K562 (cell line): Measurements from ENCODE around the gene PRM2. TPM values are rescaled to one million over a fixed set of nuclear protein-coding genes. Genes with fewer than 3 reads are reported as not detected.

Experiments used
- ATAC-seq: fragments of 200-7000 bp; cut with Tn5 transposase; 3 replicates; pipeline ENCODE4 v1.9.1; 2020; ENCODE audit warnings: moderate library complexity
- BruUV-seq: library from RNA; stranded (reverse); fragments of 400-500 nt; replicated peaks from 2 replicates; lab custom pipeline; 2021; lab: Mats Ljungman, UMichigan
- CTCF ChIA-PET: fragments of 300-600 bp; formaldehyde crosslinking; extraction: SDS; loops from one replicate; lab custom pipeline; 2021; ENCODE audit warnings: low intra/inter-chr PET ratio; lab: Yijun Ruan, JAX
- POLR2A ChIA-PET: fragments of 300-600, 350-650 bp; sonication (Branson Sonifier 250); formaldehyde crosslinking; extraction: SDS; loops from one replicate; lab custom pipeline; 2021; ENCODE audit warnings: antibody characterized with exemption, inconsistent platforms; lab: Yijun Ruan, JAX
- DNase-seq, 4 experiments: peaks; one replicate each; pipeline versions ENCODE4 v3.0.0 to v3.0.0-alpha.2; 2011 to 2018; ENCODE audit warnings: low spot score in 3 of 4, mixed read lengths in 3 of 4; ENCODE audit errors: extremely low read depth in 1 of 4
- FAIRE-seq: peaks from 2 replicates; lab custom pipeline; 2011; peaks lifted over from hg19 to GRCh38; lab: Jason Lieb, UNC
- H2AFZ ChIP-seq: 2 replicates; pipeline ENCODE4 v1.6.0; 2011; ENCODE audit warnings: low read depth, low read length, control low read depth, inconsistent platforms
- H3K27ac ChIP-seq: fragments of 200-600 bp; 3 replicates; pipeline ENCODE4 v1.8.0; 2011; ENCODE audit warnings: low read depth, mild to moderate bottlenecking, control low read depth, inconsistent platforms, low read length, moderate library complexity, mixed read lengths; ENCODE audit errors: extremely low read depth
- H3K27me3 ChIP-seq, 2 experiments: fragments of 300-600 bp in 1 of 2; 2 replicates in 1 of 2; 3 replicates in 1 of 2; pipeline versions ENCODE4 v1.6.0 to v1.8.0; 2011; ENCODE audit warnings: inconsistent platforms in 2 of 2, low read length in 2 of 2, mild to moderate bottlenecking in 1 of 2, mixed read lengths in 1 of 2, moderate library complexity in 1 of 2; ENCODE audit not compliant: control insufficient read depth in 2 of 2, insufficient read depth in 2 of 2
- H3K36me3 ChIP-seq: fragments of 300-600 bp; 3 replicates; pipeline ENCODE4 v1.8.0; 2011; ENCODE audit warnings: mild to moderate bottlenecking, low read length, inconsistent platforms; ENCODE audit not compliant: control insufficient read depth, insufficient read depth
- H3K4me1 ChIP-seq, 2 experiments: fragments of 200-600 bp in 1 of 2; replicated peaks in 1 of 2; 2 replicates in 1 of 2; 3 replicates in 1 of 2; pipeline versions ENCODE4 v1.5.1 to v1.8.0; 2011; ENCODE audit warnings: inconsistent platforms in 2 of 2, low read length in 2 of 2, mild to moderate bottlenecking in 1 of 2, mixed read lengths in 1 of 2, moderate library complexity in 1 of 2; ENCODE audit not compliant: control insufficient read depth in 2 of 2, insufficient read depth in 2 of 2
- H3K4me2 ChIP-seq: 2 replicates; pipeline ENCODE4 v1.6.1; 2011; ENCODE audit warnings: low read length, control low read depth, inconsistent platforms, mixed read lengths; ENCODE audit not compliant: insufficient read depth
- H3K4me3 ChIP-seq: fragments of 200-600 bp; sonication (generic), shearing (Covaris generic); 2 replicates; pipeline ENCODE4 v1.5.1; 2016; ENCODE audit warnings: control low read depth, inconsistent platforms
- H3K79me2 ChIP-seq: fragments of 200-600 bp; 3 replicates; pipeline ENCODE4 v1.8.0; 2011; ENCODE audit warnings: low read length, inconsistent platforms; ENCODE audit not compliant: control insufficient read depth, insufficient read depth
- H3K9ac ChIP-seq, 2 experiments: 2 replicates each; pipeline versions ENCODE4 v1.6.0 to v1.6.1; 2011; ENCODE audit warnings: low read depth in 2 of 2, low read length in 2 of 2, control low read depth in 1 of 2, inconsistent platforms in 1 of 2, mild to moderate bottlenecking in 1 of 2, mixed read lengths in 1 of 2; ENCODE audit not compliant: insufficient read depth in 1 of 2
- H3K9me1 ChIP-seq: one replicate; pipeline ENCODE4 v1.6.0; 2011; ENCODE audit warnings: inconsistent platforms, mild to moderate bottlenecking, low read length, moderate library complexity; ENCODE audit not compliant: control insufficient read depth, insufficient read depth
- H3K9me3 ChIP-seq: replicated peaks from 2 replicates; pipeline ENCODE4 v1.5.1; 2011; ENCODE audit warnings: low read depth, low read length, inconsistent platforms; ENCODE audit not compliant: control insufficient read depth, insufficient read depth
- H4K20me1 ChIP-seq: replicated peaks from 2 replicates; pipeline ENCODE4 v1.6.1; 2011; ENCODE audit warnings: low read length, inconsistent platforms, mixed read lengths; ENCODE audit not compliant: control insufficient read depth, insufficient read depth
- BRD9 ChIP-seq: fragments of 450-650 bp; IDR thresholded peaks from 2 replicates; pipeline ENCODE4 v1.6.1; 2018; ENCODE audit warnings: low read depth; ENCODE audit not compliant: partially characterized antibody
- CBFA2T3 ChIP-seq: fragments of 450-650 bp; IDR thresholded peaks from 2 replicates; pipeline ENCODE4 v1.6.1; 2017
- ELF4 ChIP-seq: fragments of 450-650 bp; formaldehyde crosslinking; IDR thresholded peaks from 2 replicates; pipeline ENCODE4 v1.4.0; 2022; ENCODE audit warnings: missing genetic modification characterization
- KLF13 ChIP-seq: fragments of 450-650 bp; IDR thresholded peaks from 2 replicates; pipeline ENCODE4 v1.6.1; 2016; ENCODE audit warnings: missing genetic modification characterization, low read depth, mild to moderate bottlenecking, missing compliant biosample characterization, moderate library complexity, borderline replicate concordance
- PRPF4 ChIP-seq: fragments of 200-400 bp; formaldehyde crosslinking; IDR thresholded peaks from one replicate; pipeline ENCODE4 v1.6.1; 2017; ENCODE audit warnings: low read length, low read depth, mild to moderate bottlenecking; ENCODE audit not compliant: insufficient read depth, poor library complexity, severe bottlenecking
- RB1 ChIP-seq: fragments of 450-650 bp; IDR thresholded peaks from 2 replicates; pipeline ENCODE4 v1.6.1; 2017; ENCODE audit warnings: low read depth, mild to moderate bottlenecking
- ZFX ChIP-seq: sonication (generic); formaldehyde crosslinking; IDR thresholded peaks from 2 replicates; pipeline ENCODE4 v1.8.0; 2022; ENCODE audit warnings: mild to moderate bottlenecking, missing genetic modification reagents, moderate library complexity
- ZNF408 ChIP-seq: fragments of 250-450 bp; sonication (Bioruptor Pico); IDR thresholded peaks from 2 replicates; pipeline ENCODE4 v1.4.0; 2020; ENCODE audit warnings: low read depth, mild to moderate bottlenecking, moderate library complexity
- WGBS: fragments of 100-300 bp; shearing (Covaris generic); methylation state at CpG from one replicate; pipeline ENCODE4 v1.1.6; 2016; ENCODE audit warnings: low coverage, mixed read lengths; ENCODE audit not compliant: insufficient coverage; ENCODE audit errors: missing lambda C conversion rate; 5-methylcytosine and 5-hydroxymethylcytosine counted together
- in situ Hi-C: fragments of 300-500 bp; cut with MboI; formaldehyde crosslinking; loops from 4 replicates; pipeline ENCODE4 v1.15.0; 2018; ENCODE audit warnings: inconsistent platforms, mixed read lengths
- intact Hi-C: fragments of 100-400 bp; cut with micrococcal nuclease; formaldehyde crosslinking; loops from 2 replicates; pipeline ENCODE4 v1.14.2; 2022
- polyA plus RNA-seq, 8 experiments: library from polyadenylated mRNA; depleted of rRNA in 4 of 8; stranded (reverse) in 5 of 8; unstranded in 3 of 8; fragments of >200 nt; fragmentation: Nextera tagmentation in 2 of 8; fragmentation: Illumina TruSeq in 1 of 8; extraction: Ambion mirVana in 2 of 8; extraction: Trizol in 1 of 8; gene quantifications; 2 replicates each; pipeline versions ENCODE4 v1.2.1 to v1.2.3, GENCODE V29; 2011 to 2014; ENCODE audit warnings: inconsistent platforms in 1 of 8, missing spikeins in 1 of 8
- total RNA-seq, 7 experiments: library from RNA; depleted of rRNA in 6 of 7; stranded (reverse); fragments of >200 nt in 6 of 7; fragmentation: Illumina TruSeq in 2 of 7; extraction: Trizol in 2 of 7; gene quantifications; 2 replicates each; pipeline versions ENCODE4 v1.2.1 to v1.2.3, GENCODE V29; 2011 to 2021; ENCODE audit warnings: low replicate concordance in 1 of 7
- TF ChIP-seq, protein P1 (sequence below): sonication (generic); formaldehyde crosslinking; IDR thresholded peaks from 2 replicates; pipeline ENCODE4 v1.8.0; 2022; ENCODE audit warnings: mild to moderate bottlenecking, missing genetic modification reagents, borderline replicate concordance
- TF ChIP-seq, protein P2 (sequence below): fragments of 450-650 bp; IDR thresholded peaks from 2 replicates; pipeline ENCODE4 v1.6.1; 2016; ENCODE audit warnings: low read depth, mild to moderate bottlenecking, moderate library complexity
- TF ChIP-seq, protein P3 (sequence below): sonication (generic); formaldehyde crosslinking; IDR thresholded peaks from 2 replicates; pipeline ENCODE4 v1.8.0; 2022; ENCODE audit warnings: mild to moderate bottlenecking, missing genetic modification reagents

Gene PRM2
- total and polyA plus RNA-seq, 9 of the 15 experiments (the other 6 are each of a cell fraction or from before 2014, with no cell fraction given) = not detected

DNA sequence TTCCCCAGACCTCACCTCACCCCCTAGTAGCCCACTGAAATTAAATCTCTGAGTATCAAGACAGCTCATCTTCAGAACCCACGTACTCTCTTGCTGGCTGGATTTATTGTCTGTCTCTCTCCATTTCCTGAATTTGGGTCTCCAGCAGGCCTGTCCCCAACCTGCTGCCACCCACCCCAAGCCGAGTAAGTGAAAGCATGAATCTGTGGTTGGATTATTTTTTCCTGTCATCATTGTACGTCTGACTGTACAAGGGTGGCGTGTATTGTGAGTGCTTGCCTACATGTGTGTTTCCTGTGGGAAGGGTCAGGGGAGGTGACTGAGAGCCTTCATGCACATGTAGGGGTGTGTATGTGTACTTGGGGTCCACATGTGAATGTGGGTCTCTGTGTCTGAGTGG lies 12.5 kb downstream of the PRM2 start (continued):
- no peak for TF ChIP-seq ZNF408

DNA sequence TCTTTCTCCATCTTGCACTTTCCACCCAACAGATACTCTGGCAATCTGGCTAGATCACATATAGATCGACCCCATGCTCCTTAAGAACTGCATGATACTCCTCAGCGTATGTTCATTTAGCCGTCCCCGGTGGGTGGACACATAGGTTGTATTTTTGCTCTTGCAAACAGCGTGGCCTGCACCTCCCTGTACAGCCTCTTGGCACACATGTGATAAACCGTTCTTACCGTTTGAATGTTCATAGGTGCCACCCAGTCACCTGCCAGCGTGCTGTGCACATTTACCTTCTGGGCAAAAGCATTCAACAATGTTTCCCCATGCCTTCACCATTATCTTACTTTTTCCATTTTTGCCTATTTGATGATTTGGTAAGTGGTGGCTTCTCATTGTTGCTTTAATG lies 13.4 kb downstream of the PRM2 start:
- no peak overlapping the region for H2AFZ ChIP-seq
- 0 out of 3 replicates have a peak, but pooled peaks have one; percentile 35 for ATAC-seq
- intact Hi-C loops = no loop called here
- ChIA-PET POLR2A (no interaction called here), CTCF (no interaction called here)
- TF ChIP-seq KLF13 (no peak), PRPF4 (no peak), RB1 (no peak), ELF4 (CRISPR knock-in tag) (no peak), BRD9 (no peak), CBFA2T3 (no peak), ZFX (no peak)
- TF ChIP-seq, protein P1, sequence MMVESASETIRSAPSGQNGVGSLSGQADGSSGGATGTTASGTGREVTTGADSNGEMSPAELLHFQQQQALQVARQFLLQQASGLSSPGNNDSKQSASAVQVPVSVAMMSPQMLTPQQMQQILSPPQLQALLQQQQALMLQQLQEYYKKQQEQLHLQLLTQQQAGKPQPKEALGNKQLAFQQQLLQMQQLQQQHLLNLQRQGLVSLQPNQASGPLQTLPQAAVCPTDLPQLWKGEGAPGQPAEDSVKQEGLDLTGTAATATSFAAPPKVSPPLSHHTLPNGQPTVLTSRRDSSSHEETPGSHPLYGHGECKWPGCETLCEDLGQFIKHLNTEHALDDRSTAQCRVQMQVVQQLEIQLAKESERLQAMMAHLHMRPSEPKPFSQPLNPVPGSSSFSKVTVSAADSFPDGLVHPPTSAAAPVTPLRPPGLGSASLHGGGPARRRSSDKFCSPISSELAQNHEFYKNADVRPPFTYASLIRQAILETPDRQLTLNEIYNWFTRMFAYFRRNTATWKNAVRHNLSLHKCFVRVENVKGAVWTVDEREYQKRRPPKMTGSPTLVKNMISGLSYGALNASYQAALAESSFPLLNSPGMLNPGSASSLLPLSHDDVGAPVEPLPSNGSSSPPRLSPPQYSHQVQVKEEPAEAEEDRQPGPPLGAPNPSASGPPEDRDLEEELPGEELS = no peak
- TF ChIP-seq, protein P2, sequence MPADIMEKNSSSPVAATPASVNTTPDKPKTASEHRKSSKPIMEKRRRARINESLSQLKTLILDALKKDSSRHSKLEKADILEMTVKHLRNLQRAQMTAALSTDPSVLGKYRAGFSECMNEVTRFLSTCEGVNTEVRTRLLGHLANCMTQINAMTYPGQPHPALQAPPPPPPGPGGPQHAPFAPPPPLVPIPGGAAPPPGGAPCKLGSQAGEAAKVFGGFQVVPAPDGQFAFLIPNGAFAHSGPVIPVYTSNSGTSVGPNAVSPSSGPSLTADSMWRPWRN = no peak
- TF ChIP-seq, protein P3, sequence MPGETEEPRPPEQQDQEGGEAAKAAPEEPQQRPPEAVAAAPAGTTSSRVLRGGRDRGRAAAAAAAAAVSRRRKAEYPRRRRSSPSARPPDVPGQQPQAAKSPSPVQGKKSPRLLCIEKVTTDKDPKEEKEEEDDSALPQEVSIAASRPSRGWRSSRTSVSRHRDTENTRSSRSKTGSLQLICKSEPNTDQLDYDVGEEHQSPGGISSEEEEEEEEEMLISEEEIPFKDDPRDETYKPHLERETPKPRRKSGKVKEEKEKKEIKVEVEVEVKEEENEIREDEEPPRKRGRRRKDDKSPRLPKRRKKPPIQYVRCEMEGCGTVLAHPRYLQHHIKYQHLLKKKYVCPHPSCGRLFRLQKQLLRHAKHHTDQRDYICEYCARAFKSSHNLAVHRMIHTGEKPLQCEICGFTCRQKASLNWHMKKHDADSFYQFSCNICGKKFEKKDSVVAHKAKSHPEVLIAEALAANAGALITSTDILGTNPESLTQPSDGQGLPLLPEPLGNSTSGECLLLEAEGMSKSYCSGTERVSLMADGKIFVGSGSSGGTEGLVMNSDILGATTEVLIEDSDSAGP (CRISPR knock-in tag) = no peak
- H3K4me3 ChIP-seq = no peak overlapping the region
- 21% methylated on average over 8 of the region's 8 CpGs for WGBS
- H3K27me3 ChIP-seq = peaks cover 0 to 37% of the 10 kb centered on the region in 2 experiments; a peak in 3 of 5 replicates
- no peak overlapping the region for H3K9ac ChIP-seq
- peaks cover 0 to 3% of the 10 kb centered on the region in 2 experiments; a peak in 2 of 5 replicates for H3K4me1 ChIP-seq
- no peak for FAIRE-seq
- no peaks in the 10 kb centered on the region for H3K36me3 ChIP-seq
- H3K9me3 ChIP-seq = no peaks in the 10 kb centered on the region; the same call in 1 of the 2 replicates
- H3K9me1 ChIP-seq = no peaks in the 10 kb centered on the region
- no TSS peak for BruUV-seq
- 0 out of 2 replicates have a peak, but pooled peaks cover 8% of the 10 kb centered on the region for H4K20me1 ChIP-seq
- H3K4me2 ChIP-seq = no peak overlapping the region
- DNase-seq = no peak
- no peaks in the 10 kb centered on the region for H3K79me2 ChIP-seq
- H3K27ac ChIP-seq = no peak overlapping the region
- in situ Hi-C loops = loop anchor here (5.0 kb wide), 2 partner anchors 89 to 306 kb away; no protein-coding TSS in a partner anchor
